SU-DHL-6 (cell line): ENCODE results near the gene LHFPL5.

Experiments used
- EZH2phosphoT487 ChIP-seq: fragments of 200-600 bp; sonication (generic), shearing (Covaris generic); conservative IDR thresholded peaks from 2 replicates; pipeline ENCODE4 v1.6.1; 2018; ENCODE audit warnings: mild to moderate bottlenecking, antibody characterized with exemption, low read length, moderate library complexity, mixed read lengths
- TF ChIP-seq, protein P1 (sequence below): fragments of 200-600 bp; sonication (generic); IDR thresholded peaks from one replicate; pipeline ENCODE4 v1.5.1; 2017; ENCODE audit warnings: antibody characterized with exemption, mild to moderate bottlenecking, low read length, moderate library complexity; ENCODE audit not compliant: insufficient read depth, poor library complexity, severe bottlenecking

DNA sequence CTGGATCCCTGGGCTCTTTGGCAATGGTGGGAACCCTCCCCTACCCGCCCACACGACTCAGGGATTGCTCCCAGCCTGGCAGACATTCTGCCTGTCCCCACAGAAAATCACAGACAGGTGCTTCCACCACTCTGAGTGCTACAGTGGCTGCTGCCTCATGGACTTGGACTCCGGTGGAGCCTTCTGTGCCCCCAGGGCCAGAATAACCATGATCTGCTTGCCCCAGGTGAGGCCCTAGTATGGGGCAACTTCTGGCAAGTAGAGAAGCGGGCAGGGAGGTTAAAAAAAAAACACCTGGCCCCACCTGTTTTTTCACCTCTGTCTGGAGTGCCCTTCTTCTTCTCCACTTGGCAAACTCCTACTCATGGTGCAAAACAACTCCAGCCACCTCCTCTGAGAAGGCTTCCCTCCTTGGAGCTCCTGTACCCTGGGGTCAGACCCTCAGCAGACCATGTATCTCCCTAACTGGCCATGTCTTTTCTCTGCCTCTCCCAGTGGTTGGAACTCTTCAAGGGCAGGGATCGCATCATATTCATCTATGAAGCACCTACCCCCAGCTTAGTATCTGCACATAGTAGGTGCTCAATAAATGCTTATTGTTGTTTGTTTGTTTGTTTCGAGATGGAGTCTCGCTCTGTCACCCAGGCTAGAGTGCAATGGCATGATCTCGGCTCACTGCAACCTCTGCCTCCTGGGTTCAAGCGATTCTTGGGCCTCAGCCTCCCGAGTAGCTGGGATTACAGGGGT, 27.6 kb upstream of the LHFPL5 start:
- TF ChIP-seq, protein P1, sequence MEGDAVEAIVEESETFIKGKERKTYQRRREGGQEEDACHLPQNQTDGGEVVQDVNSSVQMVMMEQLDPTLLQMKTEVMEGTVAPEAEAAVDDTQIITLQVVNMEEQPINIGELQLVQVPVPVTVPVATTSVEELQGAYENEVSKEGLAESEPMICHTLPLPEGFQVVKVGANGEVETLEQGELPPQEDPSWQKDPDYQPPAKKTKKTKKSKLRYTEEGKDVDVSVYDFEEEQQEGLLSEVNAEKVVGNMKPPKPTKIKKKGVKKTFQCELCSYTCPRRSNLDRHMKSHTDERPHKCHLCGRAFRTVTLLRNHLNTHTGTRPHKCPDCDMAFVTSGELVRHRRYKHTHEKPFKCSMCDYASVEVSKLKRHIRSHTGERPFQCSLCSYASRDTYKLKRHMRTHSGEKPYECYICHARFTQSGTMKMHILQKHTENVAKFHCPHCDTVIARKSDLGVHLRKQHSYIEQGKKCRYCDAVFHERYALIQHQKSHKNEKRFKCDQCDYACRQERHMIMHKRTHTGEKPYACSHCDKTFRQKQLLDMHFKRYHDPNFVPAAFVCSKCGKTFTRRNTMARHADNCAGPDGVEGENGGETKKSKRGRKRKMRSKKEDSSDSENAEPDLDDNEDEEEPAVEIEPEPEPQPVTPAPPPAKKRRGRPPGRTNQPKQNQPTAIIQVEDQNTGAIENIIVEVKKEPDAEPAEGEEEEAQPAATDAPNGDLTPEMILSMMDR = no peak
- TF ChIP-seq EZH2phosphoT487 = no peak
